Fibroblast of pulmonary artery (primary cell): ENCODE data around the gene NUMBL.

ENCODE experiments used
- DNase-seq: peaks from one replicate; pipeline ENCODE4 v3.0.0-alpha.2; 2010; ENCODE audit warnings: low read depth
- H3K4me3 ChIP-seq: replicated peaks from 2 replicates; pipeline ENCODE4 v1.5.1; 2011; ENCODE audit warnings: low read depth, mild to moderate bottlenecking, control low read depth, low read length, moderate library complexity
- TF ChIP-seq, protein P1 (sequence below): IDR thresholded peaks from 2 replicates; pipeline ENCODE4 v1.5.1; 2011; ENCODE audit warnings: mild to moderate bottlenecking, control low read depth, low read length, inconsistent platforms; ENCODE audit errors: missing control alignments

Gene NUMBL

DNA sequence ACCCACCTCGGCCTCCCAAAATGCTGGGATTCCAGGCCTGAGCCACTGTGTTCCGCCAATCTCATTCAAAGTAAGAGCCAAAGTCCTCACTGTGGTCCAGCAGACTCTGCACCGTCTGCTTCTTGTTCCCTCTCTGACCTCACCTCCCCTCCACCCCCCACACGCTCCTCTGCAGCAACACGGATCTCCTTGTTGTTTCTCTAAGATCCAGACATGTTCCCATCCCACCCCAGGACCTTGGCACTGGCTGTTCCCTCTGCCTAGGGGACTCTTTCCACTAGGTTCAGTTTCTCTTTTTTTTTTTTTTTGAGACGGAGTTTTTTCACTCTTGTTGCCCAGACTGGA lies 50.8 kb downstream of the NUMBL start:
- no peak for DNase-seq
- no peak overlapping the region for H3K4me3 ChIP-seq
- TF ChIP-seq, protein P1, sequence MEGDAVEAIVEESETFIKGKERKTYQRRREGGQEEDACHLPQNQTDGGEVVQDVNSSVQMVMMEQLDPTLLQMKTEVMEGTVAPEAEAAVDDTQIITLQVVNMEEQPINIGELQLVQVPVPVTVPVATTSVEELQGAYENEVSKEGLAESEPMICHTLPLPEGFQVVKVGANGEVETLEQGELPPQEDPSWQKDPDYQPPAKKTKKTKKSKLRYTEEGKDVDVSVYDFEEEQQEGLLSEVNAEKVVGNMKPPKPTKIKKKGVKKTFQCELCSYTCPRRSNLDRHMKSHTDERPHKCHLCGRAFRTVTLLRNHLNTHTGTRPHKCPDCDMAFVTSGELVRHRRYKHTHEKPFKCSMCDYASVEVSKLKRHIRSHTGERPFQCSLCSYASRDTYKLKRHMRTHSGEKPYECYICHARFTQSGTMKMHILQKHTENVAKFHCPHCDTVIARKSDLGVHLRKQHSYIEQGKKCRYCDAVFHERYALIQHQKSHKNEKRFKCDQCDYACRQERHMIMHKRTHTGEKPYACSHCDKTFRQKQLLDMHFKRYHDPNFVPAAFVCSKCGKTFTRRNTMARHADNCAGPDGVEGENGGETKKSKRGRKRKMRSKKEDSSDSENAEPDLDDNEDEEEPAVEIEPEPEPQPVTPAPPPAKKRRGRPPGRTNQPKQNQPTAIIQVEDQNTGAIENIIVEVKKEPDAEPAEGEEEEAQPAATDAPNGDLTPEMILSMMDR, result no peak

DNA sequence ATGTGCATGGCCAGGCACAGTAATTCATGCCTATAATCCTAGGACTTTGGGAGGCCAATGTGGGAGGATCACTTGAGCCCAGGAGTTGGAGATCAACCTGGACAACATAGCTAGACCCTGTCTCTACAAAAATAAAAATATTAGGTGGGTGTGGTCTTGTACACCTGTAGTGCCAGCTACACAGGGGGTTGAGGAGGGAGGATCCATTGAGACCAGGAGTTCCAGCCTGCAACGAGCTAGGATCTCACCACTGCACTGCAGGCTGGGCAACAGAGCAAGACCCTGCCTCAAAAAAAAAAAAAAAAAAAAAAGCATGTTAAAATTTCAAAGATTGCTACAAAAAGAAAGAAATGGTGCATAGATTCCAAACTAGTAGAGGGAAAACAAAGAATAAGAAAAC lies 52.1 kb downstream of the NUMBL start:
- H3K4me3 ChIP-seq, result no peak overlapping the region
- no peak for DNase-seq
- TF ChIP-seq, protein P1, result no peak

DNA sequence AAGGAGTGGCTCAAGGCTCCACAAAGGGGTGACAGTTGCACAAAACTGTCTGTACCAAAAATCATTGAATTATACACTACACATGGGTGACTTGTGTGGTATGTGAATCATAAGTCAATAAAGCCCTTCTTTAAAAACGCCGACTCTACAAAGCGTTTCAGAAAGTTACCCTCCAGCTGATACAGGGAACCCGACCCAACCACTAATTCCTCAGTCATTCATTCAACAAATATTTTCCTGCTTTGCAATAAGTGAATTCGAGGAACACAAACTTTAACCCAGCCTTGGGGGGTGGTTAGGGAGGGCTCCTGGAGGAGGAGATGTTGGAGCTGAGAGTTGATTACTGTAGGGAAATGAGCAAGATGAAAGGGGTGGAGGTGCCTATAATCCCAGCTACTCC lies 57.2 kb downstream of the NUMBL start:
- TF ChIP-seq, protein P1, result no peak
- DNase-seq, result no peak
- H3K4me3 ChIP-seq, result no peak overlapping the region

DNA sequence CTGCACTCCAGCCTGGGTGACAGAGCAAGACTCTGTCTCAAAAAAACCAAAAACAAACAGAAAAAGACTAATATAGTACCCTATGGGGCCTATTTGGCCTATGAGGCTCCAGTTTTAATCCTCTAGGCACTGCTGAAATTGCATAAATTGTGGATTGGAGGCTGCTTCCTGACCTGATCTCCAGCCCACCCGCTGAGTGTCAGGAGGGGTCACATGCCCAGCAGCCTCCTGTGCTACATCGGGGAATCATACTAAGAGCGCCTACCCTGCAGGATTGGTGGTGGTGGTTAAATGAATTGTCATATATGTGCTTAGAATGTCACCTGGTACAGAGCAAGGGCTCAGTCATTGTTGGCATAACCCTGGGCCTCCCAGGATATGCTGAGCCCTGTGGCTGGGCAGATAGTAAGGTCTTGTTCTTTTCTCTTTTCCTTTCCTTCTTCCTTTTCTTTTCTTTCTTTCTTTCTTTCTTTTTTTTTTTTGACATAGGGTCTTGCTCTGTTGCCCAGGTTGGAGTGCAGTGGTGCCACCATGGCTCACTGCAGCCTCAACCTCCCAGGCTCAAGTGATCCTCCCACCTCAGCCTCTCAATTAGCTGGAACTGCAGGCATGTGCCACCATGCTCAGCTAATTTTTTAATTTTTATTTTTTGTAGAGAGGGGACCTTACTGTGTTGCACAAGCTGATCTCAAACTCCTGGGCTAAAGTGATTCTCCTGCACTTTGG lies 58.0 kb downstream of the NUMBL start:
- no peak for DNase-seq
- TF ChIP-seq, protein P1, result no peak
- H3K4me3 ChIP-seq, result no peak overlapping the region

DNA sequence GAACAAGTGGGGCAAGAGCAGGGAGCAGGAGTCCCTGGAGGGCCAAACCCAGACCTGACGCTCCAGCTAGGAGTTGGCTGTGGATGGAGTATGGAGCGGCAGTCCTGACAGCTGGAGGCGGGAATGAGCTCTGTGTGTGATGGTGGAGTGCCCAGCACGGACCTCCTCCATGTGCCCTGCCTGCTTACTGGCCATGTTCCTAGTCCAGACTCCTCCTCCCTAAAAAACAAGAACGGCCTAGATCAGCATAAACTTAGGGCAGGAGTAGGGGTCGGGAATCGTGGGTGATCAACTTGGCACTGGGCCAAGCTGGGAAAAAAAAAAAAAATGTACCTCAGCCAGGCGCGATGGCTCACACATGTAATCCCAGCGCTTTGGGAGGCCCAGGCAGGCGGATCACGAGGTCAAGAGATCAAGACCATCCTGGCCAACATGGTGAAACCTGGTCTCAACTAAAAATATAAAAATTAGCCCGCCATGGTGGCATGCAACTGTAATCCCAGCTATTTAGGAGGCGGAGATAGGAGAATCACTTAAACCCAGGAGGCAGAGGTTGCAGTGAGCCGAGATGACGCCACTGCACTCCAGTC lies 59.8 kb downstream of the NUMBL start:
- TF ChIP-seq, protein P1, result no peak
- no peak for DNase-seq
- H3K4me3 ChIP-seq, result no peak overlapping the region

DNA sequence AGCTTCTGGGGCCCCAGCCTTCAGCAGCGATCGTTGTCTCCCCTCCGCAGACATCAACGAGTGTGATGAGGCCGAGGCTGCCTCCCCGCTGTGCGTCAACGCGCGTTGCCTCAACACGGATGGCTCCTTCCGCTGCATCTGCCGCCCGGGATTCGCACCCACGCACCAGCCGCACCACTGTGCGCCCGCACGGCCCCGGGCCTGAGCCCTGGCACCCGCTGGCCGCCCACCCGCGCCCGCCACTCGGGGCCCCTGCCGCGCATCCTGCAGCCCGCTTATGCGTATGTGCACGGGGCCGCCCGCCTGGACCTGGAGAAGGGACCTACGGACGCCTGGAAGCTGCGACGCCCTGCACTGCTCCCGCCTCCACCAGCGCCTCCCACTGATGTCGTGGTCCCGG lies 61.1 kb downstream of the NUMBL start:
- TF ChIP-seq, protein P1, result no peak
- DNase-seq, result no peak
- no peak overlapping the region for H3K4me3 ChIP-seq
